HEK293 (cell line): ENCODE measurements around the gene ANGPT4.

ENCODE experiments used
- CTCF ChIA-PET: fragments of 350-600 bp; formaldehyde crosslinking; extraction: SDS; loops from one replicate; lab custom pipeline; 2021; ENCODE audit warnings: antibody characterized with exemption; lab: Yijun Ruan, JAX
- POLR2A ChIA-PET: fragments of 300-600 bp; formaldehyde crosslinking; extraction: SDS; loops from one replicate; lab custom pipeline; 2020; ENCODE audit warnings: antibody characterized with exemption, inconsistent platforms; lab: Yijun Ruan, JAX
- H3K27ac ChIP-seq: fragments of 200-500 bp; sonication (Bioruptor generic); 2 replicates; pipeline ENCODE4 v1.5.1; 2014; ENCODE audit warnings: low read depth, low read length, control low read depth, inconsistent platforms; ENCODE audit errors: extremely low read depth
- H3K36me3 ChIP-seq, 2 experiments: fragments of 200-500 bp in 1 of 2; sonication (Bioruptor generic) in 1 of 2; 1 replicate in 1 of 2; 2 replicates in 1 of 2; pipeline ENCODE4 v1.5.1; 2014 to 2017; ENCODE audit warnings: inconsistent platforms in 2 of 2, low read length in 2 of 2; ENCODE audit not compliant: control insufficient read depth in 2 of 2, insufficient read depth in 1 of 2
- H3K4me1 ChIP-seq: fragments of 200-500 bp; sonication (Bioruptor generic); 2 replicates; pipeline ENCODE4 v1.5.1; 2014; ENCODE audit warnings: mild to moderate bottlenecking, low read length, inconsistent platforms; ENCODE audit not compliant: control insufficient read depth, insufficient read depth
- H3K4me3 ChIP-seq: 2 replicates; pipeline ENCODE4 v1.5.1; 2011; ENCODE audit warnings: low read depth, mild to moderate bottlenecking, control low read depth, low read length, moderate library complexity
- H3K9me3 ChIP-seq: fragments of 200-500 bp; sonication (Bioruptor generic); 2 replicates; pipeline ENCODE4 v1.5.1; 2014; ENCODE audit warnings: low read depth, low read length, inconsistent platforms; ENCODE audit not compliant: control insufficient read depth, insufficient read depth
- CTCF ChIP-seq: fragments of 450-650 bp; formaldehyde crosslinking; IDR thresholded peaks from 2 replicates; pipeline ENCODE4 v1.5.1; 2016; ENCODE audit warnings: missing biosample characterization, missing genetic modification characterization
- FEZF1 ChIP-seq: fragments of 450-650 bp; formaldehyde crosslinking; IDR thresholded peaks from 2 replicates; pipeline ENCODE4 v1.5.1; 2016; ENCODE audit warnings: missing biosample characterization, missing genetic modification characterization
- GLI2 ChIP-seq: fragments of 450-650 bp; formaldehyde crosslinking; IDR thresholded peaks from 2 replicates; pipeline ENCODE4; 2017; ENCODE audit warnings: missing biosample characterization, missing genetic modification characterization, low read depth, borderline replicate concordance
- HIC1 ChIP-seq: fragments of 450-650 bp; formaldehyde crosslinking; IDR thresholded peaks from 2 replicates; pipeline ENCODE4 v1.5.1; 2016; ENCODE audit warnings: missing biosample characterization, missing genetic modification characterization
- KLF8 ChIP-seq: fragments of 450-650 bp; formaldehyde crosslinking; IDR thresholded peaks from 2 replicates; pipeline ENCODE4 v1.5.1; 2016; ENCODE audit warnings: missing biosample characterization, missing genetic modification characterization
- KLF9 ChIP-seq: fragments of 450-650 bp; formaldehyde crosslinking; IDR thresholded peaks from 2 replicates; pipeline ENCODE4 v1.5.1; 2016; ENCODE audit warnings: missing biosample characterization, missing genetic modification characterization, low read depth
- PATZ1 ChIP-seq: fragments of 450-650 bp; formaldehyde crosslinking; IDR thresholded peaks from 2 replicates; pipeline ENCODE4 v1.5.1; 2016; ENCODE audit warnings: missing biosample characterization, missing genetic modification characterization
- PRDM1 ChIP-seq: fragments of 450-650 bp; formaldehyde crosslinking; IDR thresholded peaks from 2 replicates; pipeline ENCODE4; 2016; ENCODE audit warnings: missing biosample characterization, missing genetic modification characterization
- PRDM10 ChIP-seq: fragments of 450-650 bp; formaldehyde crosslinking; IDR thresholded peaks from 2 replicates; pipeline ENCODE4 v1.5.1; 2016; ENCODE audit warnings: missing biosample characterization, missing genetic modification characterization
- PRDM4 ChIP-seq: fragments of 450-650 bp; formaldehyde crosslinking; IDR thresholded peaks from 2 replicates; pipeline ENCODE4 v1.5.1; 2017; ENCODE audit warnings: missing biosample characterization, missing genetic modification characterization
- SCRT1 ChIP-seq: fragments of 450-650 bp; formaldehyde crosslinking; IDR thresholded peaks from 2 replicates; pipeline ENCODE4 v1.5.1; 2016; ENCODE audit warnings: missing biosample characterization, missing genetic modification characterization, borderline replicate concordance
- TCF7L2 ChIP-seq: IDR thresholded peaks from 2 replicates; pipeline ENCODE4 v1.6.1; 2011; ENCODE audit warnings: low read depth, mild to moderate bottlenecking, inconsistent platforms, low read length, moderate library complexity, borderline replicate concordance
- TRIM28 ChIP-seq: IDR thresholded peaks from 2 replicates; pipeline ENCODE4 v1.6.1; 2011; ENCODE audit warnings: low read length, control low read depth, borderline replicate concordance
- ZBTB26 ChIP-seq: fragments of 450-650 bp; formaldehyde crosslinking; optimal IDR thresholded peaks from 2 replicates; pipeline ENCODE3; 2016; ENCODE audit warnings: missing biosample characterization, mild to moderate bottlenecking, missing genetic modification characterization
- ZFP41 ChIP-seq: fragments of 450-650 bp; formaldehyde crosslinking; IDR thresholded peaks from 2 replicates; pipeline ENCODE4 v1.5.1; 2016; ENCODE audit warnings: missing biosample characterization, missing genetic modification characterization, borderline replicate concordance
- ZNF341 ChIP-seq: fragments of 450-650 bp; formaldehyde crosslinking; IDR thresholded peaks from 2 replicates; pipeline ENCODE4; 2016; ENCODE audit warnings: low read depth, missing biosample characterization, missing genetic modification characterization
- ZNF350 ChIP-seq: fragments of 450-650 bp; formaldehyde crosslinking; IDR thresholded peaks from 2 replicates; pipeline ENCODE4 v1.5.0; 2017; ENCODE audit warnings: missing biosample characterization, mild to moderate bottlenecking, missing genetic modification characterization
- ZNF37A ChIP-seq: fragments of 450-650 bp; IDR thresholded peaks from 2 replicates; pipeline ENCODE4 v1.5.1; 2018; ENCODE audit warnings: missing biosample characterization, missing genetic modification characterization
- ZNF692 ChIP-seq: fragments of 450-650 bp; formaldehyde crosslinking; IDR thresholded peaks from 2 replicates; pipeline ENCODE4 v1.5.1; 2016; ENCODE audit warnings: missing biosample characterization, missing genetic modification characterization
- ZSCAN23 ChIP-seq: fragments of 450-650 bp; formaldehyde crosslinking; IDR thresholded peaks from 2 replicates; pipeline ENCODE4 v1.5.1; 2016; ENCODE audit warnings: missing biosample characterization, missing genetic modification characterization

Gene ANGPT4

GRCh38 chr20:824916-825315 lies 91.2 kb downstream of the ANGPT4 start (continued):
- TF ChIP-seq PATZ1 (tag by site-specific recombination) (no peak), KLF8 (tag by site-specific recombination) (no peak)

- Histone ChIP-seq H3K9me3 (no peaks in the 10 kb centered on the region), H3K4me3 (no peak overlapping the region), H3K36me3 (no peaks in the 10 kb centered on the region), H3K4me1 (no peaks in the 10 kb centered on the region), H3K27ac (no peak overlapping the region)
- POLR2A ChIA-PET: interaction anchor here (1.2 kb wide), 1 partner anchor 9 kb away, joined by 3 read pairs; the partner anchor contains the start of gene FAM110A
- CTCF ChIA-PET: interaction anchor here (0.7 to 1.7 kb wide), 3 partner anchors 9 to 132 kb away, joined by 4 to 8 read pairs (median 5); partner anchors contain the start of gene SLC52A3
- no peak for TF ChIP-seq PRDM10
- no peak for TF ChIP-seq PRDM4
- TF ChIP-seq KLF9 (tag by site-specific recombination): no peak
- TF ChIP-seq TCF7L2: no peak
- TF ChIP-seq ZNF37A (tag by site-specific recombination): no peak
- no peak for TF ChIP-seq TRIM28
- TF ChIP-seq ZSCAN23 (tag by site-specific recombination): no peak
- TF ChIP-seq ZBTB26 (tag by site-specific recombination): no peak
- no peak for TF ChIP-seq ZNF350 (tag by site-specific recombination)
- no peak for TF ChIP-seq GLI2 (tag by site-specific recombination)
- TF ChIP-seq FEZF1 (tag by site-specific recombination): no peak
- no peak for TF ChIP-seq ZFP41
- TF ChIP-seq PRDM1 (tag by site-specific recombination): no peak
- no peak for TF ChIP-seq ZNF692
- no peak for TF ChIP-seq ZNF341
- no peak for TF ChIP-seq CTCF (tag by site-specific recombination)
- TF ChIP-seq HIC1 (tag by site-specific recombination): no peak
- no peak for TF ChIP-seq SCRT1 (tag by site-specific recombination)
Observed at GRCh38 chr20:824490-824889, 91.6 kb downstream of the ANGPT4 start.
